GM18951 (cell line): ENCODE data around the gene PANK4.

Source experiments
- POLR2A ChIP-seq: IDR thresholded peaks from 4 replicates; pipeline ENCODE4 v1.6.1; 2011; ENCODE audit warnings: mild to moderate bottlenecking; ENCODE audit not compliant: insufficient read length, insufficient read depth; ENCODE audit errors: extremely low read depth
- in situ Hi-C: fragments of 300-500 bp; cut with MboI; formaldehyde crosslinking; loops from one replicate; pipeline ENCODE4 v1.12.0; 2022; ENCODE audit warnings: low sequenced_read_pairs, mixed read lengths, inconsistent platforms; ENCODE audit not compliant: unreplicated experiment

PANK4 gene

GRCh38 chr1:2516946-2517345, 9.4 kb downstream of the PANK4 start:
- in situ Hi-C loops = no loop called here
- no peak for TF ChIP-seq POLR2A

GRCh38 chr1:2516124-2516523, 10.3 kb downstream of the PANK4 start:
- in situ Hi-C loops = no loop called here
- no peak for TF ChIP-seq POLR2A

GRCh38 chr1:2515763-2516080, 10.7 kb downstream of the PANK4 start:
- TF ChIP-seq POLR2A = peak; percentile 17
- in situ Hi-C loops = no loop called here

- peak; percentile 18 for TF ChIP-seq POLR2A
- in situ Hi-C loops = no loop called here
These were observed 11.3 kb downstream of the PANK4 start for GRCh38 chr1:2514863-2515762.

- in situ Hi-C loops = no loop called here
These were observed 12.3 kb downstream of the PANK4 start for GRCh38 chr1:2513939-2514652.

GRCh38 chr1:2512862-2513421, 13.5 kb downstream of the PANK4 start:
- TF ChIP-seq POLR2A = no peak
- in situ Hi-C loops = no loop called here

More at GRCh38 chr1:2513939-2514652, 12.3 kb downstream of the PANK4 start:
- no peak for TF ChIP-seq POLR2A

GRCh38 chr1:2510366-2511155, 15.8 kb downstream of the PANK4 start:
- in situ Hi-C loops = no loop called here
- no peak for TF ChIP-seq POLR2A

- TF ChIP-seq POLR2A = no peak
- in situ Hi-C loops = no loop called here
These were observed 16.8 kb downstream of the PANK4 start for GRCh38 chr1:2509589-2509988.

GRCh38 chr1:2508751-2509150, 17.6 kb downstream of the PANK4 start:
- in situ Hi-C loops = no loop called here
- no peak for TF ChIP-seq POLR2A

- TF ChIP-seq POLR2A = no peak
- in situ Hi-C loops = no loop called here
These were observed 18.2 kb downstream of the PANK4 start for GRCh38 chr1:2508180-2508579.

- no peak for TF ChIP-seq POLR2A
- in situ Hi-C loops = no loop called here
These were observed 18.6 kb downstream of the PANK4 start for GRCh38 chr1:2507744-2508155.

GRCh38 chr1:2506901-2507565, 19.4 kb downstream of the PANK4 start:
- TF ChIP-seq POLR2A = no peak
- in situ Hi-C loops = no loop called here

GRCh38 chr1:2506007-2506860, 20.2 kb downstream of the PANK4 start:
- in situ Hi-C loops = no loop called here
- no peak for TF ChIP-seq POLR2A
